Prostate gland (tissue), 2 donors: Measurements from ENCODE around the gene MYO18B.

Experiments used
- POLR2A ChIP-seq: fragments of 450-650 bp; IDR thresholded peaks from one replicate; pipeline ENCODE4 v1.6.1; 2016; ENCODE audit warnings: antibody characterized with exemption, mild to moderate bottlenecking
- POLR2AphosphoS5 ChIP-seq: sonication (generic); formaldehyde crosslinking; IDR thresholded peaks from one replicate; pipeline ENCODE4 v1.6.1; 2017; ENCODE audit warnings: antibody characterized with exemption
- TF ChIP-seq, protein P1 (sequence below), 4 experiments: fragments of 200-600 bp in 2 of 4; fragments of 450-650 bp in 2 of 4; sonication (generic) in 2 of 4; IDR thresholded peaks; 1 replicate in 3 of 4; 2 replicates in 1 of 4; pipeline ENCODE4 v1.5.1; 2016 to 2019; ENCODE audit warnings: antibody characterized with exemption in 4 of 4, mild to moderate bottlenecking in 2 of 4, moderate library complexity in 2 of 4

DNA sequence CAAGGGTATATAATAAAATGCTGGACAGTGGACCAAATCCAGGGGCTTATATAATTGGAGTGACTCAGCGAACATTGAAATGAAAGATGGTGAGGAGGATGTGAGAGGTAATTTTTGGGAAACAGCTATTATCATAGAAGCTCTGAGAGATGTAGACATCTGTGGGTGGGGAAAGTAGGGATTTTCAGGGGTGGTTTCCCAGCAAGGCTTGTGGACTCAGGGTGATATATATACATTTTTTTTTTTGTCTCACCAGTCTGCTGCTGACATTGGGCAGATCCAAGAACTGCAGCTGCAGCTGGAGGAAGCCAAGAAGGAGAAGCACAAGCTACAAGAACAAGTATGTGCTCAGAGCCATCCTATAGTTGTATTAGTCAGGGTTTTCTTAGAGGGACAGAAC, 208.1 kb downstream of the MYO18B start:
- TF ChIP-seq, protein P1, sequence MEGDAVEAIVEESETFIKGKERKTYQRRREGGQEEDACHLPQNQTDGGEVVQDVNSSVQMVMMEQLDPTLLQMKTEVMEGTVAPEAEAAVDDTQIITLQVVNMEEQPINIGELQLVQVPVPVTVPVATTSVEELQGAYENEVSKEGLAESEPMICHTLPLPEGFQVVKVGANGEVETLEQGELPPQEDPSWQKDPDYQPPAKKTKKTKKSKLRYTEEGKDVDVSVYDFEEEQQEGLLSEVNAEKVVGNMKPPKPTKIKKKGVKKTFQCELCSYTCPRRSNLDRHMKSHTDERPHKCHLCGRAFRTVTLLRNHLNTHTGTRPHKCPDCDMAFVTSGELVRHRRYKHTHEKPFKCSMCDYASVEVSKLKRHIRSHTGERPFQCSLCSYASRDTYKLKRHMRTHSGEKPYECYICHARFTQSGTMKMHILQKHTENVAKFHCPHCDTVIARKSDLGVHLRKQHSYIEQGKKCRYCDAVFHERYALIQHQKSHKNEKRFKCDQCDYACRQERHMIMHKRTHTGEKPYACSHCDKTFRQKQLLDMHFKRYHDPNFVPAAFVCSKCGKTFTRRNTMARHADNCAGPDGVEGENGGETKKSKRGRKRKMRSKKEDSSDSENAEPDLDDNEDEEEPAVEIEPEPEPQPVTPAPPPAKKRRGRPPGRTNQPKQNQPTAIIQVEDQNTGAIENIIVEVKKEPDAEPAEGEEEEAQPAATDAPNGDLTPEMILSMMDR (IDR thresholded peaks at IDR 0.05): no peak
- TF ChIP-seq POLR2A: no peak
- no peak for TF ChIP-seq POLR2AphosphoS5
